HS-27A (cell line): ENCODE data around the gene PTBP1.

ENCODE experiments used
- DNase-seq: peaks from one replicate; pipeline ENCODE4 v3.0.0-alpha.2; 2012; ENCODE audit warnings: low read depth, missing footprints

The PTBP1 gene

DNA sequence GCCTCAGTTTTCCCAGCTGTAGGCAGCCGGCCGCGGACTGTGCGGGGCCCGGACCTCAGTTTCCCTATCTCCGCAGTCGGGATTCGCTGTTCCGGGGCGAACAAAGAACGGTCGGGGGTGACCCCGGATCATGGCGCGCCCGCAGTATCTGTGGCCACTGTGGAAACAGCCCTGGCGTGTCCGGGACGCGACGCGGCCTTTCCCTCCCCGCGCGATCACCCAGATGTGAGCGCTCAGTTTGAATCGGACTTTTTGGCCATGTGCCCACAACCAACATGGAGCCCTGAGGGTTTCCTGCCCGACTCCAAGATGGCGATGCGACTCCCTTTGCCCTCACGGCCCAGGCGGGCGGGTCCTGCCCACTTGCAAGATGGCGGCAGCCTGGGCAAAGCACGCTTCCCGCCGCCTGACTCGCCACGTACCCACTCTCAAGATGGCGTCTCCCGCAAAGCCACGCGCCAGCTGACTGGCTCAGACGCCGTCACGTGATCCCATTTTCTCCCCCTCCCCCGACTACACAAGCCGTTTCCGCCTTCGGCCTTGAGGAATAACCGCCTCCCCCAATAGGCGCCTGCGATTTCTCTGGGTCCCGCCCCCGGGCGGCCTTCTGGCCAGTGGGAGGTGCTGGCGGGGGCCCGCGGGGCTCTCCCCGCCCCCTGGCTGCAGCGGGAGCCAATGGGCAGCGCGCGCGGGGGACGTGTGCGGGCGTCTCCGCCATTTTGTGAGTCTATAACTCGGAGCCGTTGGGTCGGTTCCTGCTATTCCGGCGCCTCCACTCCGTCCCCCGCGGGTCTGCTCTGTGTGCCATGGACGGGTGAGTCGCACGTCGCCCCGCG lies at the start of gene PTBP1:
Gene PTBP1 (plus strand): TSS at position 761 of the 836 bp plus-strand sequence. CDS start 46 bp downstream, at position 807.
- peak; percentile 98 for DNase-seq

DNA sequence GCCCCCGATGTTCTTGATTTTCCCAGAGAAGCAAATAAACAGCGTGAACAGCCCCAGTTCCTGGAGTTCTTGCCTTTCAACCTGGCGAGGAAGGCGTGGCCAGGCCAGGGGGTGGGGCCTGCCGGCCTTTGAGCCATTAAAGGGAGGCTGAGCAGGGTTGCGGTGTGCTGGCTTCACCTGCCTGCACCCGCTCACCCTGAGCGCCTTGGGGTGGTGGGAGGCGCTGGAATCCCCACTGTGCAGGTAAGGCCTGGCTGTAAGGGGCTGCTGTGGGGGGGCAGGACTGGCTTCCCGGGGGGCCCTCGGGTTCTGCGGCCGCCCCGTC lies 49.0 kb upstream of the PTBP1 start:
- DNase-seq: no peak

DNA sequence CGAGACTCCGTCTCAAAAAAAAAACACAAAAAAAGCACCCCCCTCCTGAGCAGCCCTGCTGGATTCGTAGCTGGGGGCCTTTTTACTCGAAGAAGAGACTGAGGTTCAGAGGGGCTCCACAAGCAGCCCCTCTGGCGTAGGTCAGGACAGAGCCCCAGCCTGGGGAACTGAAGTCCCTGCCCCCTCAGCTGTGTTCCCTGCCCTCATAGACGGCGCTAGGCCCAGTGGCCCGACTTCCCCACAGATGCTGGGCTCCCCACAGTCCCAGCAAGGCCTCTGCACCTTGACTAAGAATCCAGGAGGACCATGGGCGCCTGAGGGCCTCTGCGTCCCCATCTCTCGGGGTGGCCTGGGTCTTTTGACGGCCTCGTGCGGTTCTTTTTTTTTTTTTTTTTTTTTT lies 47.4 kb upstream of the PTBP1 start:
- no peak for DNase-seq

DNA sequence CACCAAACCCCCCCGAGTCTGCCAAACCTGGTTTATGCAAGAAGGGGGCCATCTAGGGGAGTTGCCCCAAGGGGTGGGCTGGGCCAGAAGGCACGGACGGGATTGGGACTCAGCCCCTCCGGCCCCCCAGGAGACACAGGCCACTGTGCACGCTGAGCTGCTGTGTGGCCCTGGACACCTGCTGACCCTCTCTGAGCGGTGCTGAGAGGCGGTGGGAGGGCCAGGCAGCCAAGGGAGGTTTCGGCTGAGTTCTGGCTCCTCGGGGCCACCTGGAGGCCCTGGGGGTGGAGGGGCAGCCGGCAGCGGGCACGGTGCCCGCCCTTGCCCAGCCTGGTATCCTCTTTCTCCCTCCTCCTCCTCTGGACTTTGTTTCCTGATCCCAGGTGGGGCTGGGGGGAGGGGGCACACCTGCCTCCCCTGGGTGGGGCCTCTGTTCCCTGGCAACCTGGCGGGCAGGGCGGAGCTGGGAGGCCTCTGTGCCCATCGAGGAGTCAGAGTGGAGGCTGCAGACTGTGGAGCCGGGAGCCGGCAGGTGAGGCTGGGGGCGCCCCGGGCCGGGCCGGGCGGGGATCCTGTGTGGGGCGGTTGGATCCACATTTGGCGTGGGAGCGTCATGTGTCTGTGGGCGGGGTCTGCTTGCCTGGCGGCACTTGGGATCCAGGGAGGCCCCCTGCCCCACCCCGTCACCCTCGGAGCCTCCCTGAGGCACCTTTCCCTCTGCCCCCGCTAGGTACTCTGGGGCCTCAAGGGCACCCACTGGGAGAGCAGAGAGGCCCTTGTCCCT lies 46.4 kb upstream of the PTBP1 start, which contains the start of gene MISP:
Gene MISP (plus strand): TSS at position 473 of the 784 bp plus-strand sequence. CDS start 5,835 bp downstream, outside the sequence.
- no peak for DNase-seq

DNA sequence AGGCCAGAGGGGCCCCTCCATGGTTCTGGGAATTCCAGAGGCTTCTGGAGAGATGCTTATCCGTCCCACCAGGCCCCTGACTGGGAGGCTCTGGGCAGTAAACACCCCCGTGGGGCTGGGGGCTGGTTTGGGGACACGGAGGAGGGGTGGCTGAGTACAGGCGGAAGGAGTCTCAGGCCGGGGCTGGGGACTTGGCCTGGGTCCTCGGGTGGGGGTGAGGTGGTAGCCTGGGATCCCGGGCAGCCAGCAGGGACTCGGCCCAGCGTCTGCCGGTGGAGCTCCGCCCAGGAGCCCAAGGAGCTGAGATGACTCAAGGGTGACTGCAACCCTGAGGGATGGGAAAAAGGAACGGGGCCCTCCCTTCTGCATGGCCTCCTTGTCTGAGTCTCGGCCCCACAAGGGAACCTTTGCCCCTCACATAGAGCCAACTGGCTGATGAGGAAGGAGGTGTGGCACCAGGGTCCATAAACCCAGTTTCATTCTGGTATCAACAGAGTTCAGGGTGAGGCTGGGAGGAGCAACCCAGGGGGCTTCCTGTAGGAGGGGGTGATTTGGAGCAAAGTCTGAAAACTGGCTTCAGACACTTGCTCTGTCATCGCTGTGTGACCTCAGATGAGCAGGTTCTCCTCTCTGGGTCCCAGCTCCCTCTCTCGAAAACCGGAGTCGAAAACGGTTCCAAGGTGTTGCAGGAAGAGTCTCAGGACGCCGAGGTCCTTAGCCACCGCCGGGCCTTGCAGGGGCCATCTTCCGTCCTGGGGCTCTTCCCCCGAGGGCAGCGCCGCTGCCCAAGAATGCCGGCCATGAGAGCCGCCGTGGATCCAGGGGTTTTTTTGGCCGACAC lies 45.5 kb upstream of the PTBP1 start:
- peak; percentile 76 for DNase-seq

DNA sequence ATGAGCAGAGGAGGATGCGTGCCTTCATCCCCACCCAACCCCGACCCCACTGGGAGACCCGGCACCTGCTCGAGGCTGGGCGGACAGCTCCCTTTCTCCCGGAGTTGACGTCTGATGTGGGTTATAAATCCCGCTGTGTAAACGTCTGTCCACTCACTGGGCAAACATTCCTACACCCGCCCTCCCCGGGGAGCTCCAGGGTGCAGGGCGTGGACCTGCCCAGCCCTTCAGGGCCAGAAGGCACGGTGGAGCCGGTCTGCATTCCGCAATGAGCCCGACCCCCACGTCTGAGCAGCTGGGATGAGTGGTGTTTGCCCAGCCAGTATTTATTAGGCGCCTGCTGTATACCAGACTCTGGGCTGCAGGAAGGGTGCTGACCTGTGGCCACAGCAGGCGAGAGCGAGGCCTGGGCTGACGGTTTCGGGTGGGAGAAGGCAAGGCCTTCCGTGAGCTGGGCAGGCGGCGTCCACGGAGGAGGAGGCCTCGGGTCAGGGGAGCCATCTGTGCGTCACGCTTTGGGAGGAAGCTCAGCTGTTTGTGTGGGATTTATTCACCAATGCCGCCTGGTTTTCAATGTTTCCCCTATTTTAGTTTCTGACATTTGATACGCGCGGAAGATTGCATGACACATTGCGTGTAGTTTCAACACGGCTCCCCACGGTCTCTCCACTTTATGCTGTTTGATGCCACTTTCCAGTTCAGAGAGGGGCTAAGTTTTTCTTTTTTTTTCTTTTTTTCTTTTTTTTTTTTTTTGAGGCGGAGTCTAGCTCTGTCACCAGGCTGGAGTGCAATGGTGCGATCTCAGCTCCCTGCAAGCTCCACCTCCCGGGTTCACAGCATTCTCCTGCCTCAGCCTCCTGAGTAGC lies 44.4 kb upstream of the PTBP1 start:
- peak; percentile 93 for DNase-seq

DNA sequence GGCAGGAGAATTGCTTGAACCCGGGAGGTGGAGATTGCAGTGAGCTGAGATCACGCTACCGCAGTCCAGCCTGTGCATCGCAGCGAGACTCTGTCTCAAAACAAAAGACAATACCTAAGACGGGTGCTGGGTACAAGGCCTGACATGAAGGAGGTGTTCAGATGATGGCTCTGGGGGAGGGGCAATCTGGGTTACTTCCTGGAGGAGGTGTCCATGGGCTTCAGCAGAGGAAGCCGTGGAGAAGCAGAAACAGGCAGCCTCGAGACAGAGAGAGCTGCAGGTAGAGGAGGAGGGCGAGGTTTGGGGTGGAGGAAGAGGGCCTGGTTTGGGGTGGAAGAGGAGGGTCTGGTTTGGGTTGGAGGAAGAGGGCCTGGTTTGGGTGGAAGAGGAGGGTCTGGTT lies 42.7 kb upstream of the PTBP1 start:
- DNase-seq: no peak

DNA sequence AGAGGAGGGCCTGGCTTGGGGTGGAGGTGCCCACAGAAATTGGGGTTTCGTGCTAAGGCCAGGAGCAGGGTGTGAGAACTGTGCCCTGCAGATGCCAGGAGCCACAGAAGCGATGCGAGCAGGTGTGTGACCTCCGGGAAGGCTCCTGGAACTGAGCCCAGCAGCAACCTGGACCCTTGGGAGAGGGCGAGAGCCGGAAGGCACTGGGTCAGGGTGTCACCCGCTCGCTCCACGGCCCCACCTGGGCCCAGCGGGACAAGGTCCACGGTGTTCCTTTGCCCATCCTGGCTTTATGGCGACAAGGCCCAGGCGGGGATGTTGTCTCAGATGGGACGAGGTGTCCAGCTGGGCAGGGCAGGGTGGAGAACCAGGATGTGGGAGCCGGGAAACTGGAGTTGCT lies 42.2 kb upstream of the PTBP1 start:
- DNase-seq: no peak

DNA sequence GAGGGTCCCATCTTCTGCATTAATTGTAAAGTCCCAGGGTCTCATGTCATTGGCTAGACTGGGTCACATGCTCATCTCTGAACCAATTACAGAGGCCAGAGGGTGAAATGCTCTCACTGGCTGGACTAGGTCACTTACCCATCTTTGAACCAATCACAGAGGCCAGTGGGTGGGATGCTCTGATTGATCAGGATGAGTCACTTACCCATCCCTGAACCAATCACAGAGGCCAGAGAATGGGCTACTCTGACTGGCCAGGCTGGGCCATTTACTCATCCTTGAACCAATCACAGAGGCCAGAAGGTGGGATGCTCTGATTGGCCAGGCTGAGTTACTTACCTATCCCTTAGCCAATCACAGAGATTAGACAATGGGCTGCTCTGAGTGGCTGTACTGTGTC lies 41.0 kb upstream of the PTBP1 start:
- no peak for DNase-seq

DNA sequence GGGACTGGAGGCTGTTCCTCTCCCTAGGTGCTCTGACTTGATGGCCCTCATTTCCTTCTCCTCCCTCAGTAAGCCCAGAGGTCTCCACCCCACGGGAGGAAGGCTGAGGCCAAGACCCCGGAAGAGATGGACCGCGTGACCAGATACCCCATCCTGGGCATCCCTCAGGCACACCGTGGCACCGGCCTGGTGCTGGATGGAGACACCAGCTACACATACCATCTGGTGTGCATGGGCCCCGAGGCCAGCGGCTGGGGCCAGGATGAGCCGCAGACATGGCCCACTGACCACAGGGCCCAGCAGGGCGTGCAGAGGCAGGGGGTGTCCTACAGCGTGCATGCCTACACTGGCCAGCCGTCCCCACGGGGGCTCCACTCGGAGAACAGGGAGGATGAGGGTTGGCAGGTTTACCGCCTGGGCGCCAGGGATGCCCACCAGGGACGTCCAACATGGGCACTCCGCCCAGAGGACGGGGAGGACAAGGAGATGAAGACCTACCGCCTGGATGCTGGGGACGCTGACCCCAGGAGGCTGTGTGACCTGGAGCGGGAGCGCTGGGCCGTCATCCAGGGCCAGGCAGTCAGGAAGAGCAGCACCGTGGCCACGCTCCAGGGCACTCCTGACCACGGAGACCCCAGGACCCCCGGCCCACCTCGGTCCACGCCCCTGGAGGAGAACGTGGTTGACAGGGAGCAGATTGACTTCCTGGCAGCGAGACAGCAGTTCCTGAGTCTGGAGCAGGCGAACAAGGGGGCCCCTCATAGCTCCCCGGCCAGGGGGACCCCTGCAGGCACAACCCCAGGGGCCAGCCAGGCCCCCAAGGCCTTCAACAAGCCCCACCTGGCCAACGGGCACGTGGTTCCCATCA lies 40.2 kb upstream of the PTBP1 start:
- DNase-seq: no peak

DNA sequence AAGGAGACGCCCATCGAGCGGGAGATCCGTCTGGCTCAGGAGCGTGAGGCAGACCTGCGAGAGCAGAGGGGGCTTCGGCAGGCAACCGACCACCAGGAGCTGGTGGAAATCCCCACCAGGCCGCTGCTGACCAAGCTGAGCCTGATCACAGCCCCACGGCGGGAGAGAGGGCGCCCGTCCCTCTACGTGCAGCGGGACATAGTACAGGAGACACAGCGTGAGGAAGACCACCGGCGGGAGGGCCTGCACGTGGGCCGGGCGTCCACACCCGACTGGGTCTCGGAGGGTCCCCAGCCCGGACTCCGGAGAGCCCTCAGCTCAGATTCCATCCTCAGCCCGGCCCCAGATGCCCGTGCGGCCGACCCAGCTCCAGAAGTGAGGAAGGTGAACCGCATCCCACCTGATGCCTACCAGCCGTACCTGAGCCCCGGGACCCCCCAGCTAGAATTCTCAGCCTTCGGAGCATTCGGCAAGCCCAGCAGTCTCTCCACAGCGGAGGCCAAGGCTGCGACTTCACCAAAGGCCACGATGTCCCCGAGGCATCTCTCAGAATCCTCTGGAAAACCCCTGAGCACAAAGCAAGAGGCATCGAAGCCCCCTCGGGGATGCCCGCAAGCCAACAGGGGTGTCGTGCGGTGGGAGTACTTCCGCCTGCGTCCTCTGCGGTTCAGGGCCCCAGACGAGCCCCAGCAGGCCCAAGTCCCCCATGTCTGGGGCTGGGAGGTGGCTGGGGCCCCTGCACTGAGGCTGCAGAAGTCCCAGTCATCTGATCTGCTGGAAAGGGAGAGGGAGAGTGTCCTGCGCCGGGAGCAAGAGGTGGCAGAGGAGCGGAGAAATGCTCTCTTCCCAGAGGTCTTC lies 39.2 kb upstream of the PTBP1 start:
- no peak for DNase-seq

DNA sequence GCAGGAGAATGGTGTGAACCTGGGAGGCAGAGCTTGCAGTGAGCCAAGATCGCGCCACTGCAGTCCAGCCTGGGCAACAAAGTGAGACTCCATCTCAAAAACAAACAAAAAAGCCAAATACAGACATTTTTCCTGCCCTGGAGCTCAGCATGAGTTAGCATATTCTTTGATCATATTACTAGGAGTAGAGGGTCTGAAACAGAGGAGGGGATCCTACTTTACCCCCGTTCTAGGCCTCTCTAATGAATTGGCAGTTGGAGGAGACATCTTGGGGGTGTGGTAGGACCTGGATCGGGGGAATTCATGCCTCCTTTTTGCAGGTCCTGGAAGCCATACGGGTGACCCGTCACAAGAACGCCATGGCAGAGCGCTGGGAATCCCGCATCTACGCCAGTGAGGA lies 34.1 kb upstream of the PTBP1 start:
- DNase-seq: no peak

DNA sequence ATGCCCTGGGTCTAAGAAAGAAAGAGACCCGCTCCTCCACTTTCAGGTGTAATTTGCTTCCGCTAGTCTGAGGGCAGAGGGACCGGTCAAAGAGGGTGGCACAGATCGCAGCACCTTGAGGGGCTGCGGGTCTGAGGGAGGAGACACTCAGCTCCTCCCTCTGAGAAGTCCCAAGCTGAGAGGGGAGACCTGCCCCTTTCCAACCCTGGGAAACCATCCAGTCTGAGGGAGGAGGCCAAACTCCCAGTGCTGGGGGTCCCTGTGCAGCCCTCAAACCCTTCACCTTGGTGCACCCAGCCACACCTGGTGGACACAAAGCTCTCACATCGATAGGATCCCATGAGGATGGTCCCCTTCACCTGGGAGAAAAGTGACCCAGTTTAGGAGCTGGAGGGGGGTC lies 33.4 kb upstream of the PTBP1 start:
- DNase-seq: no peak

DNA sequence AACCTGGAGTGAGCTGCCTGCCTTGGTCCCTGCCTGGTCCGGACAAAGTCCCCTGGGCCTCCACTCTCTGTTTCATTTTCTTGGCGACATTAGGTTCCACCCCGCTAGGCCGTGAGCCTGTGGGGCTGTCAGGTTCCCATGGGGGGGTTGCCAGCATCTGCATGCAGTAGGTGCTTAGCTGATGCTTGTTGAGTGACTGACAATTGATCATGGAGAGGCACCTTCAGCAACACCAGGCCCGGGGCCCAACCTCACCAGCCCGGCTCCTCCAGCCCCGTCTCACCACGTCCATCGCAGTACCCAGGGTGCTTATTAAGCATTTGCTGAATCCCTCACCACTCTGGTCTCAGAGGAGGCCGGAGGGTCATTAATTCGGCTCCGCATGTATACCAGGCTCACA lies 33.0 kb upstream of the PTBP1 start:
- no peak for DNase-seq

DNA sequence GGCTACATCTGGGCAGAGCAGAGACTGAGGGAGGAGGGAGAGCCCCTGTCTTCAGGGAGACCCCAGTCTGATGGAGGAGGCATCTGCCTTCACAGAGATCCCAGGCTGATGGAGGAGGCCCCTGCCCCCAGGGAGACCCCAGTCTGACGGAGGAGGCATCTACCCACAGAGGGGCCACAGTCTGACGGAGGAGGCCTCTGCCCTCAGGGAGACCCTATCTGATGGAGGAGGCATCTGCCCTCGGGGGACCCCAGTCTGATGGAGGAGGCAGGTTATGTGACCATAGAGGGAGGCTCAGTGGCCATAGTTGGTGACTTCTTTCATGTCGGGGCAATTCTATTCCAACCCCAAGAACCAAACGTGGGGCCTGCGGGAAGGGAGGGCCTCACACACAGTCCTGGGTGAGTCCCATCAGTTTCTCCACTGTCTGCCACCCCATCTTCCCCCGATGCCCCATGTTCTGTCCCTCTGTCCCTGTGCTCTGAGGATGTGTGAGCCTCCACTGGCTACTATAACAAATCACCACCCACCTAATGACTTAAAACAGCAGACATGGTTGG lies 32.0 kb upstream of the PTBP1 start:
- DNase-seq: no peak

DNA sequence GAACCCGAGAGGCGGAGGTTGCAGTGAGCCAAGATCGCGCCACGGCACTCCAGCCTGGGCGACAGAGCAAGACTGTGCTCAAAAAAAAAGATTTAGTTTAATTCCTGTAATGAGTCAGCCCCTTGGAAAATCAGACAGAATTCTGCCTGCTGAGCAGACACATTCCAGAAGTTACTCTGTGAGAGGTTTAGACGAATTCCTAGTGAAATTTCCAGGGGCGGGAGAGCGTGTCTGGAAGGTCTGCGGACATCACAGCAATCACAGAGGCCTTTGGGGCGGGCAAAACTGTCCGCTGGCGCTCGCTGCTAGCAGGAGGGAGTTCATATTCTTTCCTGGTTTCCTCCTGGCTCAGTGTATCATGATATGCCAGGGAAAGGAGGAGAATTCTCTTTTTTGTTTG lies 28.8 kb upstream of the PTBP1 start:
- DNase-seq: peak; percentile 51

DNA sequence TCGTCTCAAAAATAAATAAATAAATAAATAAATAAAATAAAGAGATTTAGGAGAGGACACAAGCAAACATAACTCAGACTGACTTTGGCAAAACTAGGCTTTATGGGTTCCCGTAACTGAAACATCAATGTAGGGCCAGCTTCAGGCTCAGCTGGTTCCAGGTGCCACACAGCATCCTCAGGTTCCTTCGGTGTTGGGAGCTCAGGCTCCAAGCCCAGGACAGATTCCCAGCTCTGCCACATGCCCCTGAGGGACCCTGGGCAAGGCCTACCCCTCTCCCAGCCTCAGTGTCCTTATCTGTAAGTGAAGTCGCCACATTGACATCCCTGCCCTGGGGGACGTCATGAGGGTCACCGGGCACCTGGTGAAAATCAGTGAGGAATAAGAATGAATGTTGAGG lies 27.6 kb upstream of the PTBP1 start:
- DNase-seq: no peak

DNA sequence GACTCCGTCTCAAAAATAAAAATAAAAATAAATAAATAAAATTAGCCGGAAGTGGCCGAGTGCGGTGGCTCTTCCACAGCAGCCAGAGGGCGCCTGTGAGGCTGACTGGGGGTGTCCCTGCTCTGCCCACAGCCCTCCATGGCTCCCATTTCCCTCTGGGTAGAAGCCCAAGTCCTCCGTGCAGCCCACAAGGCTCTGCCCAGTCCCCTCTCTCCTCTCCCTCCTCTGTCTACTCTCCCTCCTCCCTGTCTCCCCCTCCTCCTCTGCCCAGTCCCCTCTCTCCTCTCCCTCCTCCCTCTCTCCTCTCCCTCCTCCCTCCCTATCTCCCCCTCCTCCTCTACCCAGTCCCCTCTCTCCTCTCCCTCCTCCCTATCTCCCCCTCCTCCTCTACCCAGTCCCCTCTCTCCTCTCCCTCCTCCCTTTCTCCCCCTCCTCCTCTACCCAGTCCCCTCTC lies 25.9 kb upstream of the PTBP1 start:
- no peak for DNase-seq

DNA sequence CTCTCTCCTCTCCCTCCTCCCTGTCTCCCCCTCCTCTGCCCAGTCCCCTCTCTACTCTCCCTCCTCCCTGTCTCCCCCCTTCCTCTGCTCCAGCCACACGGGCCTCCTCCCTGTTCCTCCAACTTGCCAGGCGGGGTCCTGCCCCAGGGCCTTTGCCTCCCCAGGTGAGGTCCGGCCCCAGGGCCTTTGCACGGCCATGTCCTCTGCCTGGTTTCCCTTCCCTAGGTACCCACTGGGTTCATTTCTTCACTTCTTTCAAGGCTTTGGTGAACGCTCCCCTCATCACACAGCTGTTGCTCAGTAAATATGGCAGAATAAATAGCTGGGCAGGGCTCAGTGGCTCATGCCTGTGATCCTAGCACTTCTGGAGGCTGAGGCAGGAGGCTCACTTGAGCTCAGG lies 25.2 kb upstream of the PTBP1 start:
- no peak for DNase-seq
